Pons (tissue), 1 donor: Measurements from ENCODE around the gene DTNBP1.
"Not testable (repeated sequence)": the region's sequence is repeated elsewhere in the genome, so short reads cannot be mapped to it uniquely, and the experiment has no call there.

Experiments used
- DNase-seq: peaks from one replicate; pipeline ENCODE4 v3.0.0-alpha.2; 2016; ENCODE audit warnings: low spot score

The DTNBP1 gene

GRCh38 chr6:15666896-15667295 is 4.1 kb upstream of the DTNBP1 start:
- DNase-seq, result not testable (repeated sequence)

- DNase-seq, result no peak
Measured at GRCh38 chr6:15665237-15665636, 2.4 kb upstream of the DTNBP1 start.

- DNase-seq, result no peak
Measured at GRCh38 chr6:15663130-15663871, 473 bp upstream of the DTNBP1 start.

- DNase-seq, result no peak
Measured at GRCh38 chr6:15661853-15662325, 939 bp downstream of the DTNBP1 start.

GRCh38 chr6:15659181-15659580 is 3.6 kb downstream of the DTNBP1 start:
- DNase-seq, result no peak

- DNase-seq, result no peak
Measured at GRCh38 chr6:15658181-15658744, 4.6 kb downstream of the DTNBP1 start.

- DNase-seq, result no peak
Measured at GRCh38 chr6:15657290-15657689, 5.5 kb downstream of the DTNBP1 start.

- no peak for DNase-seq
Measured at GRCh38 chr6:15656145-15656544, 6.7 kb downstream of the DTNBP1 start.

- no peak for DNase-seq
Measured at GRCh38 chr6:15654250-15654649, 8.6 kb downstream of the DTNBP1 start.

GRCh38 chr6:15653581-15653980 is 9.2 kb downstream of the DTNBP1 start:
- no peak for DNase-seq

GRCh38 chr6:15650004-15650559 is 12.7 kb downstream of the DTNBP1 start:
- DNase-seq, result not testable (repeated sequence)

- DNase-seq, result no peak
Measured at GRCh38 chr6:15644904-15645303, 17.9 kb downstream of the DTNBP1 start.

- no peak for DNase-seq
Measured at GRCh38 chr6:15643542-15643941, 19.3 kb downstream of the DTNBP1 start.

GRCh38 chr6:15642276-15642675 is 20.6 kb downstream of the DTNBP1 start:
- no peak for DNase-seq

GRCh38 chr6:15638373-15638772 is 24.5 kb downstream of the DTNBP1 start:
- DNase-seq, result no peak

- no peak for DNase-seq
Measured at GRCh38 chr6:15631432-15631831, 31.4 kb downstream of the DTNBP1 start.

GRCh38 chr6:15630202-15630601 is 32.6 kb downstream of the DTNBP1 start:
- DNase-seq, result no peak

- no peak for DNase-seq
Measured at GRCh38 chr6:15629487-15629886, 33.3 kb downstream of the DTNBP1 start.

GRCh38 chr6:15628499-15629131 is 34.2 kb downstream of the DTNBP1 start:
- DNase-seq, result no peak

GRCh38 chr6:15627821-15628220 is 35.0 kb downstream of the DTNBP1 start:
- DNase-seq, result no peak

- DNase-seq, result no peak
Measured at GRCh38 chr6:15626878-15627674, 35.8 kb downstream of the DTNBP1 start.

- no peak for DNase-seq
Measured at GRCh38 chr6:15626160-15626559, 36.7 kb downstream of the DTNBP1 start.
